K562 (cell line): Measurements from ENCODE around the gene TNIK. TPM values are rescaled to one million over a fixed set of nuclear protein-coding genes. Genes with fewer than 3 reads are reported as not detected.

Source experiments
- ATAC-seq: fragments of 200-7000 bp; cut with Tn5 transposase; 3 replicates; pipeline ENCODE4 v1.9.1; 2020; ENCODE audit warnings: moderate library complexity
- BruUV-seq: library from RNA; stranded (reverse); fragments of 400-500 nt; replicated peaks from 2 replicates; lab custom pipeline; 2021; lab: Mats Ljungman, UMichigan
- CTCF ChIA-PET: fragments of 300-600 bp; formaldehyde crosslinking; extraction: SDS; loops from one replicate; lab custom pipeline; 2021; ENCODE audit warnings: low intra/inter-chr PET ratio; lab: Yijun Ruan, JAX
- POLR2A ChIA-PET: fragments of 300-600, 350-650 bp; sonication (Branson Sonifier 250); formaldehyde crosslinking; extraction: SDS; loops from one replicate; lab custom pipeline; 2021; ENCODE audit warnings: antibody characterized with exemption, inconsistent platforms; lab: Yijun Ruan, JAX
- DNase-seq, 4 experiments: peaks; one replicate each; pipeline versions ENCODE4 v3.0.0 to v3.0.0-alpha.2; 2011 to 2018; ENCODE audit warnings: low spot score in 3 of 4, mixed read lengths in 3 of 4; ENCODE audit errors: extremely low read depth in 1 of 4
- FAIRE-seq: peaks from 2 replicates; lab custom pipeline; 2011; peaks lifted over from hg19 to GRCh38; lab: Jason Lieb, UNC
- H2AFZ ChIP-seq: 2 replicates; pipeline ENCODE4 v1.6.0; 2011; ENCODE audit warnings: low read depth, low read length, control low read depth, inconsistent platforms
- H3K27ac ChIP-seq: fragments of 200-600 bp; 3 replicates; pipeline ENCODE4 v1.8.0; 2011; ENCODE audit warnings: low read depth, mild to moderate bottlenecking, control low read depth, inconsistent platforms, low read length, moderate library complexity, mixed read lengths; ENCODE audit errors: extremely low read depth
- H3K27me3 ChIP-seq, 2 experiments: fragments of 300-600 bp in 1 of 2; 2 replicates in 1 of 2; 3 replicates in 1 of 2; pipeline versions ENCODE4 v1.6.0 to v1.8.0; 2011; ENCODE audit warnings: inconsistent platforms in 2 of 2, low read length in 2 of 2, mild to moderate bottlenecking in 1 of 2, mixed read lengths in 1 of 2, moderate library complexity in 1 of 2; ENCODE audit not compliant: control insufficient read depth in 2 of 2, insufficient read depth in 2 of 2
- H3K36me3 ChIP-seq: fragments of 300-600 bp; 3 replicates; pipeline ENCODE4 v1.8.0; 2011; ENCODE audit warnings: mild to moderate bottlenecking, low read length, inconsistent platforms; ENCODE audit not compliant: control insufficient read depth, insufficient read depth
- H3K4me1 ChIP-seq, 2 experiments: fragments of 200-600 bp in 1 of 2; replicated peaks in 1 of 2; 2 replicates in 1 of 2; 3 replicates in 1 of 2; pipeline versions ENCODE4 v1.5.1 to v1.8.0; 2011; ENCODE audit warnings: inconsistent platforms in 2 of 2, low read length in 2 of 2, mild to moderate bottlenecking in 1 of 2, mixed read lengths in 1 of 2, moderate library complexity in 1 of 2; ENCODE audit not compliant: control insufficient read depth in 2 of 2, insufficient read depth in 2 of 2
- H3K4me2 ChIP-seq: 2 replicates; pipeline ENCODE4 v1.6.1; 2011; ENCODE audit warnings: low read length, control low read depth, inconsistent platforms, mixed read lengths; ENCODE audit not compliant: insufficient read depth
- H3K4me3 ChIP-seq: fragments of 200-600 bp; sonication (generic), shearing (Covaris generic); 2 replicates; pipeline ENCODE4 v1.5.1; 2016; ENCODE audit warnings: control low read depth, inconsistent platforms
- H3K79me2 ChIP-seq: fragments of 200-600 bp; 3 replicates; pipeline ENCODE4 v1.8.0; 2011; ENCODE audit warnings: low read length, inconsistent platforms; ENCODE audit not compliant: control insufficient read depth, insufficient read depth
- H3K9ac ChIP-seq, 2 experiments: 2 replicates each; pipeline versions ENCODE4 v1.6.0 to v1.6.1; 2011; ENCODE audit warnings: low read depth in 2 of 2, low read length in 2 of 2, control low read depth in 1 of 2, inconsistent platforms in 1 of 2, mild to moderate bottlenecking in 1 of 2, mixed read lengths in 1 of 2; ENCODE audit not compliant: insufficient read depth in 1 of 2
- H3K9me1 ChIP-seq: one replicate; pipeline ENCODE4 v1.6.0; 2011; ENCODE audit warnings: inconsistent platforms, mild to moderate bottlenecking, low read length, moderate library complexity; ENCODE audit not compliant: control insufficient read depth, insufficient read depth
- H3K9me3 ChIP-seq: replicated peaks from 2 replicates; pipeline ENCODE4 v1.5.1; 2011; ENCODE audit warnings: low read depth, low read length, inconsistent platforms; ENCODE audit not compliant: control insufficient read depth, insufficient read depth
- H4K20me1 ChIP-seq: replicated peaks from 2 replicates; pipeline ENCODE4 v1.6.1; 2011; ENCODE audit warnings: low read length, inconsistent platforms, mixed read lengths; ENCODE audit not compliant: control insufficient read depth, insufficient read depth
- ARID4B ChIP-seq: sonication (generic); formaldehyde crosslinking; IDR thresholded peaks from 2 replicates; pipeline ENCODE4 v1.8.0; 2022; ENCODE audit warnings: mild to moderate bottlenecking, missing genetic modification reagents
- CEBPB ChIP-seq: fragments of 450-650 bp; IDR thresholded peaks from 2 replicates; pipeline ENCODE4 v1.6.1; 2016; ENCODE audit warnings: missing genetic modification characterization, missing compliant biosample characterization
- GABPB2 ChIP-seq: fragments of 250-450 bp; sonication (Bioruptor Pico); conservative IDR thresholded peaks from 2 replicates; pipeline ENCODE4 v1.5.1; 2021; ENCODE audit warnings: mild to moderate bottlenecking
- HDAC2 ChIP-seq: fragments of 450-650 bp; IDR thresholded peaks from 2 replicates; pipeline ENCODE4 v1.6.1; 2016; ENCODE audit warnings: mild to moderate bottlenecking
- MCM3 ChIP-seq: fragments of 450-650 bp; IDR thresholded peaks from 2 replicates; pipeline ENCODE4 v1.6.1; 2016
- MTA1 ChIP-seq: fragments of 450-650 bp; IDR thresholded peaks from 2 replicates; pipeline ENCODE4 v1.6.1; 2017; ENCODE audit warnings: borderline replicate concordance
- NEUROD1 ChIP-seq: fragments of 150-350 bp; IDR thresholded peaks from 2 replicates; pipeline ENCODE4 v1.6.1; 2014; ENCODE audit warnings: borderline replicate concordance, low read length, low read depth; ENCODE audit not compliant: partially characterized antibody
- NR2F6 ChIP-seq: fragments of 450-650 bp; formaldehyde crosslinking; IDR thresholded peaks from 2 replicates; pipeline ENCODE4 v1.4.0; 2020; ENCODE audit warnings: mild to moderate bottlenecking
- PHF20 ChIP-seq: fragments of 450-650 bp; IDR thresholded peaks from 2 replicates; pipeline ENCODE4 v1.6.1; 2018; ENCODE audit not compliant: partially characterized antibody
- RBM39 ChIP-seq: fragments of 200-400 bp; formaldehyde crosslinking; optimal IDR thresholded peaks from 2 replicates; pipeline ENCODE3; 2018; ENCODE audit warnings: low read depth, low read length
- ZKSCAN3 ChIP-seq: fragments of 250-450 bp; sonication (Bioruptor Pico); IDR thresholded peaks from 2 replicates; pipeline ENCODE4 v1.4.0; 2020
- ZNF140 ChIP-seq: fragments of 250-450 bp; sonication (Bioruptor Pico); IDR thresholded peaks from 2 replicates; pipeline ENCODE4 v1.8.0; 2021; ENCODE audit warnings: moderate library complexity, mild to moderate bottlenecking, inconsistent platforms
- ZNF263 ChIP-seq: sonication (generic); formaldehyde crosslinking; IDR thresholded peaks from 2 replicates; pipeline ENCODE4 v1.8.0; 2022; ENCODE audit warnings: mild to moderate bottlenecking, missing genetic modification reagents, borderline replicate concordance
- ZNF311 ChIP-seq: fragments of 250-450 bp; sonication (Bioruptor Pico); IDR thresholded peaks from 2 replicates; pipeline ENCODE4 v1.4.0; 2020; ENCODE audit warnings: mild to moderate bottlenecking, moderate library complexity
- ZNF449 ChIP-seq: fragments of 250-450 bp; sonication (Bioruptor Pico); IDR thresholded peaks from 2 replicates; pipeline ENCODE4 v1.8.0; 2022; ENCODE audit warnings: moderate library complexity, mild to moderate bottlenecking, inconsistent platforms
- WGBS: fragments of 100-300 bp; shearing (Covaris generic); methylation state at CpG from one replicate; pipeline ENCODE4 v1.1.6; 2016; ENCODE audit warnings: low coverage, mixed read lengths; ENCODE audit not compliant: insufficient coverage; ENCODE audit errors: missing lambda C conversion rate; 5-methylcytosine and 5-hydroxymethylcytosine counted together
- in situ Hi-C: fragments of 300-500 bp; cut with MboI; formaldehyde crosslinking; loops from 4 replicates; pipeline ENCODE4 v1.15.0; 2018; ENCODE audit warnings: inconsistent platforms, mixed read lengths
- intact Hi-C: fragments of 100-400 bp; cut with micrococcal nuclease; formaldehyde crosslinking; loops from 2 replicates; pipeline ENCODE4 v1.14.2; 2022
- polyA plus RNA-seq, 8 experiments: library from polyadenylated mRNA; depleted of rRNA in 4 of 8; stranded (reverse) in 5 of 8; unstranded in 3 of 8; fragments of >200 nt; fragmentation: Nextera tagmentation in 2 of 8; fragmentation: Illumina TruSeq in 1 of 8; extraction: Ambion mirVana in 2 of 8; extraction: Trizol in 1 of 8; gene quantifications; 2 replicates each; pipeline versions ENCODE4 v1.2.1 to v1.2.3, GENCODE V29; 2011 to 2014; ENCODE audit warnings: inconsistent platforms in 1 of 8, missing spikeins in 1 of 8
- total RNA-seq, 7 experiments: library from RNA; depleted of rRNA in 6 of 7; stranded (reverse); fragments of >200 nt in 6 of 7; fragmentation: Illumina TruSeq in 2 of 7; extraction: Trizol in 2 of 7; gene quantifications; 2 replicates each; pipeline versions ENCODE4 v1.2.1 to v1.2.3, GENCODE V29; 2011 to 2021; ENCODE audit warnings: low replicate concordance in 1 of 7
- TF ChIP-seq, protein P1 (sequence below): fragments of 250-450 bp; sonication (Bioruptor Pico); IDR thresholded peaks from 2 replicates; pipeline ENCODE4 v1.8.0; 2021; ENCODE audit warnings: moderate library complexity, mild to moderate bottlenecking, inconsistent platforms
- TF ChIP-seq, protein P2 (sequence below): fragments of 450-650 bp; IDR thresholded peaks from 2 replicates; pipeline ENCODE4 v1.6.1; 2016; ENCODE audit warnings: mild to moderate bottlenecking

Gene TNIK
- total and polyA plus RNA-seq, 9 of the 15 experiments (the other 6 are each of a cell fraction or from before 2014, with no cell fraction given), result 6.6 to 39.0 (median 24.7) TPM

- no peak for DNase-seq
- no peak overlapping the region for H3K27ac ChIP-seq
- no peaks in the 10 kb centered on the region for H3K27me3 ChIP-seq
- CTCF ChIA-PET, result interaction anchor here (0.6 kb wide), 1 partner anchor 9 kb away, joined by 3 read pairs; no protein-coding TSS in a partner anchor
- no peak overlapping the region for H3K9ac ChIP-seq
- no peak overlapping the region for H3K4me3 ChIP-seq
- H3K9me1 ChIP-seq, result peaks cover 4% of the 10 kb centered on the region
- peaks cover 13% of the 10 kb centered on the region for H3K79me2 ChIP-seq
- no peak overlapping the region for H2AFZ ChIP-seq
- no peak for ATAC-seq
- intact Hi-C loops, result no loop called here
- FAIRE-seq, result no peak
- BruUV-seq, result no TSS peak
- POLR2A ChIA-PET, result no interaction called here
- no peaks in the 10 kb centered on the region for H3K36me3 ChIP-seq
- H3K4me2 ChIP-seq, result no peak overlapping the region
- peaks cover 0 to 5% of the 10 kb centered on the region in 2 experiments; a peak in 2 of 5 replicates for H3K4me1 ChIP-seq
- H4K20me1 ChIP-seq, result no peaks in the 10 kb centered on the region
- H3K9me3 ChIP-seq, result no peaks in the 10 kb centered on the region
- in situ Hi-C loops, result no loop called here
- 85% methylated on average over 1 of the region's 1 CpG for WGBS
- no peak for TF ChIP-seq ZNF449 (CRISPR knock-in tag)
- no peak for TF ChIP-seq MCM3
- TF ChIP-seq, protein P1, sequence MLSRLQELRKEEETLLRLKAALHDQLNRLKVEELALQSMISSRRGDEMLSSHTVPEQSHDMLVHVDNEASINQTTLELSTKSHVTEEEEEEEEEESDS (CRISPR knock-in tag), result no peak
- TF ChIP-seq CEBPB, result no peak
- no peak for TF ChIP-seq ARID4B
- no peak for TF ChIP-seq NEUROD1
- no peak for TF ChIP-seq NR2F6 (CRISPR knock-in tag)
- no peak for TF ChIP-seq ZNF311 (CRISPR knock-in tag)
- TF ChIP-seq ZKSCAN3, result no peak
- TF ChIP-seq ZNF140 (CRISPR knock-in tag), result no peak
- no peak for TF ChIP-seq HDAC2
- TF ChIP-seq GABPB2 (CRISPR knock-in tag), result no peak
- TF ChIP-seq RBM39, result no peak
- TF ChIP-seq ZNF263 (CRISPR knock-in tag), result no peak
- no peak for TF ChIP-seq PHF20
- TF ChIP-seq MTA1, result no peak
- TF ChIP-seq, protein P2, sequence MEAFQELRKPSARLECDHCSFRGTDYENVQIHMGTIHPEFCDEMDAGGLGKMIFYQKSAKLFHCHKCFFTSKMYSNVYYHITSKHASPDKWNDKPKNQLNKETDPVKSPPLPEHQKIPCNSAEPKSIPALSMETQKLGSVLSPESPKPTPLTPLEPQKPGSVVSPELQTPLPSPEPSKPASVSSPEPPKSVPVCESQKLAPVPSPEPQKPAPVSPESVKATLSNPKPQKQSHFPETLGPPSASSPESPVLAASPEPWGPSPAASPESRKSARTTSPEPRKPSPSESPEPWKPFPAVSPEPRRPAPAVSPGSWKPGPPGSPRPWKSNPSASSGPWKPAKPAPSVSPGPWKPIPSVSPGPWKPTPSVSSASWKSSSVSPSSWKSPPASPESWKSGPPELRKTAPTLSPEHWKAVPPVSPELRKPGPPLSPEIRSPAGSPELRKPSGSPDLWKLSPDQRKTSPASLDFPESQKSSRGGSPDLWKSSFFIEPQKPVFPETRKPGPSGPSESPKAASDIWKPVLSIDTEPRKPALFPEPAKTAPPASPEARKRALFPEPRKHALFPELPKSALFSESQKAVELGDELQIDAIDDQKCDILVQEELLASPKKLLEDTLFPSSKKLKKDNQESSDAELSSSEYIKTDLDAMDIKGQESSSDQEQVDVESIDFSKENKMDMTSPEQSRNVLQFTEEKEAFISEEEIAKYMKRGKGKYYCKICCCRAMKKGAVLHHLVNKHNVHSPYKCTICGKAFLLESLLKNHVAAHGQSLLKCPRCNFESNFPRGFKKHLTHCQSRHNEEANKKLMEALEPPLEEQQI, result no peak
Measured at GRCh38 chr3:171301998-171302397, 158.2 kb downstream of the TNIK start.
